ENCODE data around the gene PTCD1. TPM values are rescaled to one million over a fixed set of nuclear protein-coding genes. Genes with fewer than 3 reads are reported as not detected.

Gene PTCD1
- total RNA-seq, 1 experiment from 2014 or later: 11.1 TPM

DNA sequence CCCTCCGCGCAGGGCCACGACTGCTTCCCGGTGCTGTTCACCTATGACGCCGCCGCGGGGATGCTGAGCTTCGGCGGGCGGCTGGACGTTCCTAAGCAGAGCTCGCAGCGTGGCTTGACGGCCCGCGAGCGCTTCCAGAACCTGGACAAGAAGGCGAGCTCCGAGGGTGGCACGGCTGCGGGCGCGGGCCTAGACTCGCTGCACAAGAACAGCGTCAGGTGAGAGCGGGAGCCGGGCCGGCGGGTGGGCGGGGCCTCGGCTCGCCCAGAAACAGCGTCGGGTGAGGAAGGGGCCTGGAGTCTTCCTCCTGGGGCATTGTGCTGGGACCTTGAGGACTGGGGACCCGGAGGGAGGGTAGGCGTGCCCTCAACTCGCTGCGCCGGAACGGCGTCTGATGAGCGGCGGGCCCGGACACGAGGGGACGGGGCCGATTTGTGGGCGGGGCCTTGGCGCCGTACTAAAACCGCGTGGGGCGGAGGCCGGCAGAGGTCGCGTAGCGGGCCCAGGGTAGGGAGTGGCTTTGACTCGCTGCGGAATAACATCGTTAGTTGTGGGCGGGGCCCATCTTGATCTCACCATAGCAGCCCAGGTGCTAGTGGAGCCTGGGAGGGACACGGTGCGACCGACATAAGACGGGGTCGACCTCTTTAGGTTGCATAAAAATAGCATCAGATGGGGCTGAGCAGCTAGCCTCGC is 45.8 kb downstream of the PTCD1 start (continued):
- TF ChIP-seq ZNF232 (CRISPR knock-in tag; IDR thresholded peaks at IDR 0.05) (peak; percentile 69; the same call in 1 of the 2 replicates), NR1H2 (CRISPR knock-in tag; IDR thresholded peaks at IDR 0.05) (no peak), IRF2 (CRISPR knock-in tag; IDR thresholded peaks at IDR 0.05; ENCODE audit: borderline replicate concordance, low read depth) (no peak), ATF3 (CRISPR knock-in tag; conservative IDR thresholded peaks at IDR 0.05) (no peak), HMGA2 (CRISPR knock-in tag; IDR thresholded peaks at IDR 0.05) (no peak), ESRRA (CRISPR knock-in tag; IDR thresholded peaks at IDR 0.05; ENCODE audit: borderline replicate concordance) (0 out of 2 replicates have a peak, but pooled peaks have one; percentile 17), GABPB1 (CRISPR knock-in tag; IDR thresholded peaks at IDR 0.05) (no peak), ZNF396 (CRISPR knock-in tag; IDR thresholded peaks at IDR 0.05; ENCODE audit: borderline replicate concordance) (no peak), ELF4 (CRISPR knock-in tag; IDR thresholded peaks at IDR 0.05; ENCODE audit: low read depth) (no peak), ZNF121 (CRISPR knock-in tag; IDR thresholded peaks at IDR 0.05) (no peak), MLX (CRISPR knock-in tag; IDR thresholded peaks at IDR 0.05) (no peak), SMAD3 (CRISPR knock-in tag; IDR thresholded peaks at IDR 0.05; ENCODE audit: borderline replicate concordance) (peak; percentile 62; the same call in 1 of the 2 replicates), TEAD4 (CRISPR knock-in tag; IDR thresholded peaks at IDR 0.05) (no peak), FOXJ3 (CRISPR knock-in tag; IDR thresholded peaks at IDR 0.05; ENCODE audit: borderline replicate concordance) (no peak), CREM (CRISPR knock-in tag; IDR thresholded peaks at IDR 0.05) (no peak), FOXK1 (CRISPR knock-in tag; IDR thresholded peaks at IDR 0.05) (no peak), FOXP1 (CRISPR knock-in tag; IDR thresholded peaks at IDR 0.05; ENCODE audit: borderline replicate concordance) (no peak), ZNF317 (CRISPR knock-in tag; IDR thresholded peaks at IDR 0.05; ENCODE audit: borderline replicate concordance, low read depth) (no peak; the same call in 1 of the 2 replicates), CBFB (CRISPR knock-in tag; IDR thresholded peaks at IDR 0.05; ENCODE audit: low read depth) (no peak; the same call in none of the 2 replicates), NFATC4 (CRISPR knock-in tag; IDR thresholded peaks at IDR 0.05) (peak; percentile 71; the same call in 1 of the 2 replicates), ZNF219 (CRISPR knock-in tag; IDR thresholded peaks at IDR 0.05; ENCODE audit: borderline replicate concordance) (0 out of 2 replicates have a peak, but pooled peaks have one; percentile 69), HMGXB4 (CRISPR knock-in tag; IDR thresholded peaks at IDR 0.05) (peak; percentile 61; the same call in 1 of the 2 replicates), RORB (CRISPR knock-in tag; IDR thresholded peaks at IDR 0.05) (no peak), JAZF1 (CRISPR knock-in tag; IDR thresholded peaks at IDR 0.05) (no peak), FOXP4 (CRISPR knock-in tag; IDR thresholded peaks at IDR 0.05) (peak; percentile 62), OVOL2 (CRISPR knock-in tag; IDR thresholded peaks at IDR 0.05; ENCODE audit: borderline replicate concordance) (no peak; the same call in 1 of the 2 replicates)
- TF ChIP-seq, protein P1, sequence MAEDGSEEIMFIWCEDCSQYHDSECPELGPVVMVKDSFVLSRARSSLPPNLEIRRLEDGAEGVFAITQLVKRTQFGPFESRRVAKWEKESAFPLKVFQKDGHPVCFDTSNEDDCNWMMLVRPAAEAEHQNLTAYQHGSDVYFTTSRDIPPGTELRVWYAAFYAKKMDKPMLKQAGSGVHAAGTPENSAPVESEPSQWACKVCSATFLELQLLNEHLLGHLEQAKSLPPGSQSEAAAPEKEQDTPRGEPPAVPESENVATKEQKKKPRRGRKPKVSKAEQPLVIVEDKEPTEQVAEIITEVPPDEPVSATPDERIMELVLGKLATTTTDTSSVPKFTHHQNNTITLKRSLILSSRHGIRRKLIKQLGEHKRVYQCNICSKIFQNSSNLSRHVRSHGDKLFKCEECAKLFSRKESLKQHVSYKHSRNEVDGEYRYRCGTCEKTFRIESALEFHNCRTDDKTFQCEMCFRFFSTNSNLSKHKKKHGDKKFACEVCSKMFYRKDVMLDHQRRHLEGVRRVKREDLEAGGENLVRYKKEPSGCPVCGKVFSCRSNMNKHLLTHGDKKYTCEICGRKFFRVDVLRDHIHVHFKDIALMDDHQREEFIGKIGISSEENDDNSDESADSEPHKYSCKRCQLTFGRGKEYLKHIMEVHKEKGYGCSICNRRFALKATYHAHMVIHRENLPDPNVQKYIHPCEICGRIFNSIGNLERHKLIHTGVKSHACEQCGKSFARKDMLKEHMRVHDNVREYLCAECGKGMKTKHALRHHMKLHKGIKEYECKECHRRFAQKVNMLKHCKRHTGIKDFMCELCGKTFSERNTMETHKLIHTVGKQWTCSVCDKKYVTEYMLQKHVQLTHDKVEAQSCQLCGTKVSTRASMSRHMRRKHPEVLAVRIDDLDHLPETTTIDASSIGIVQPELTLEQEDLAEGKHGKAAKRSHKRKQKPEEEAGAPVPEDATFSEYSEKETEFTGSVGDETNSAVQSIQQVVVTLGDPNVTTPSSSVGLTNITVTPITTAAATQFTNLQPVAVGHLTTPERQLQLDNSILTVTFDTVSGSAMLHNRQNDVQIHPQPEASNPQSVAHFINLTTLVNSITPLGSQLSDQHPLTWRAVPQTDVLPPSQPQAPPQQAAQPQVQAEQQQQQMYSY (CRISPR knock-in tag; IDR thresholded peaks at IDR 0.05): peak; percentile 15; the same call in 1 of the 2 replicates
- TF ChIP-seq, protein P2, sequence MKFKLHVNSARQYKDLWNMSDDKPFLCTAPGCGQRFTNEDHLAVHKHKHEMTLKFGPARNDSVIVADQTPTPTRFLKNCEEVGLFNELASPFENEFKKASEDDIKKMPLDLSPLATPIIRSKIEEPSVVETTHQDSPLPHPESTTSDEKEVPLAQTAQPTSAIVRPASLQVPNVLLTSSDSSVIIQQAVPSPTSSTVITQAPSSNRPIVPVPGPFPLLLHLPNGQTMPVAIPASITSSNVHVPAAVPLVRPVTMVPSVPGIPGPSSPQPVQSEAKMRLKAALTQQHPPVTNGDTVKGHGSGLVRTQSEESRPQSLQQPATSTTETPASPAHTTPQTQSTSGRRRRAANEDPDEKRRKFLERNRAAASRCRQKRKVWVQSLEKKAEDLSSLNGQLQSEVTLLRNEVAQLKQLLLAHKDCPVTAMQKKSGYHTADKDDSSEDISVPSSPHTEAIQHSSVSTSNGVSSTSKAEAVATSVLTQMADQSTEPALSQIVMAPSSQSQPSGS (CRISPR knock-in tag; IDR thresholded peaks at IDR 0.05; ENCODE audit: borderline replicate concordance, low read depth): no peak
- TF ChIP-seq, protein P3, sequence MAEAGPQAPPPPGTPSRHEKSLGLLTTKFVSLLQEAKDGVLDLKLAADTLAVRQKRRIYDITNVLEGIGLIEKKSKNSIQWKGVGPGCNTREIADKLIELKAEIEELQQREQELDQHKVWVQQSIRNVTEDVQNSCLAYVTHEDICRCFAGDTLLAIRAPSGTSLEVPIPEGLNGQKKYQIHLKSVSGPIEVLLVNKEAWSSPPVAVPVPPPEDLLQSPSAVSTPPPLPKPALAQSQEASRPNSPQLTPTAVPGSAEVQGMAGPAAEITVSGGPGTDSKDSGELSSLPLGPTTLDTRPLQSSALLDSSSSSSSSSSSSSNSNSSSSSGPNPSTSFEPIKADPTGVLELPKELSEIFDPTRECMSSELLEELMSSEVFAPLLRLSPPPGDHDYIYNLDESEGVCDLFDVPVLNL (CRISPR knock-in tag; IDR thresholded peaks at IDR 0.05; ENCODE audit: borderline replicate concordance, low read depth): no peak

Measured in WTC11 (cell line).